Liver (tissue), 9 donors: Measurements from ENCODE around the gene MAPK11. TPM values are rescaled to one million over a fixed set of nuclear protein-coding genes. Genes with fewer than 3 reads are reported as not detected.

Experiments used
- DNase-seq: peaks from one replicate; pipeline ENCODE4 v3.0.0-alpha.2; 2017; ENCODE audit warnings: low spot score
- H3K27ac ChIP-seq, 2 donors: one replicate each; pipeline ENCODE4 v1.7.0; 2013; ENCODE audit warnings: inconsistent platforms in 2 of 2, low read length in 2 of 2, control low read depth in 1 of 2, low read depth in 1 of 2, mild to moderate bottlenecking in 1 of 2
- H3K27me3 ChIP-seq, 4 donors: one replicate each; pipeline versions ENCODE4 v1.6.1 to v1.7.0; 2013; ENCODE audit warnings: low read length in 3 of 4, inconsistent platforms in 1 of 4, mild to moderate bottlenecking in 1 of 4, moderate library complexity in 1 of 4; ENCODE audit not compliant: control insufficient read depth in 4 of 4, insufficient read depth in 4 of 4
- H3K36me3 ChIP-seq, 4 donors: one replicate each; pipeline versions ENCODE4 v1.6.1 to v1.7.0; 2013; ENCODE audit warnings: low read length in 3 of 4, mild to moderate bottlenecking in 3 of 4, low read depth in 1 of 4, moderate library complexity in 1 of 4; ENCODE audit not compliant: control insufficient read depth in 4 of 4, insufficient read depth in 3 of 4
- H3K4me1 ChIP-seq, 4 donors: one replicate each; pipeline versions ENCODE4 v1.6.1 to v1.7.0; 2013; ENCODE audit warnings: low read length in 3 of 4, mild to moderate bottlenecking in 3 of 4, moderate library complexity in 1 of 4; ENCODE audit not compliant: control insufficient read depth in 4 of 4, insufficient read depth in 4 of 4
- H3K4me3 ChIP-seq, 3 donors: one replicate each; pipeline versions ENCODE4 v1.6.1 to v1.7.0; 2013; ENCODE audit warnings: low read length in 3 of 3, control low read depth in 1 of 3, low read depth in 1 of 3, mild to moderate bottlenecking in 1 of 3
- H3K9ac ChIP-seq, 2 donors: one replicate each; pipeline ENCODE4 v1.7.0; 2013; ENCODE audit warnings: low read length in 2 of 2, mild to moderate bottlenecking in 2 of 2, moderate library complexity in 2 of 2, control low read depth in 1 of 2, low read depth in 1 of 2
- H3K9me3 ChIP-seq, 4 donors: one replicate each; pipeline versions ENCODE4 v1.6.1 to v1.7.0; 2013; ENCODE audit warnings: low read length in 3 of 4; ENCODE audit not compliant: control insufficient read depth in 4 of 4
- ATF3 ChIP-seq: IDR thresholded peaks from 2 replicates; pipeline ENCODE4 v1.6.1; 2016; ENCODE audit warnings: antibody characterized with exemption
- CTCF ChIP-seq: fragments of 150-350 bp; IDR thresholded peaks from 2 replicates; pipeline ENCODE4 v1.5.1; 2017; ENCODE audit warnings: improper control_type of control experiment, low read depth, low read length; ENCODE audit not compliant: missing input control
- EGR1 ChIP-seq, 2 donors: IDR thresholded peaks; 2 replicates each; pipeline ENCODE4 v1.6.1; 2016 to 2018; ENCODE audit warnings: antibody characterized with exemption in 2 of 2, low read depth in 2 of 2
- FOXA1 ChIP-seq: IDR thresholded peaks from 2 replicates; pipeline ENCODE4 v1.6.1; 2016; ENCODE audit warnings: antibody characterized with exemption
- FOXA2 ChIP-seq: IDR thresholded peaks from 2 replicates; pipeline ENCODE4 v1.6.1; 2016; ENCODE audit warnings: antibody characterized with exemption
- GABPA ChIP-seq, 2 donors: IDR thresholded peaks in 1 of 2; conservative IDR thresholded peaks in 1 of 2; 2 replicates each; pipeline ENCODE4 v1.6.1; 2016; ENCODE audit warnings: antibody characterized with exemption in 2 of 2, mild to moderate bottlenecking in 1 of 2, moderate library complexity in 1 of 2
- HNF4A ChIP-seq, 2 donors: conservative IDR thresholded peaks; 2 replicates each; pipeline ENCODE4 v1.6.1; 2016; ENCODE audit warnings: antibody characterized with exemption in 2 of 2, mild to moderate bottlenecking in 2 of 2
- HNF4G ChIP-seq: IDR thresholded peaks from 2 replicates; pipeline ENCODE4 v1.6.1; 2016; ENCODE audit warnings: antibody characterized with exemption
- JUND ChIP-seq, 2 donors: IDR thresholded peaks; 2 replicates each; pipeline ENCODE4 v1.6.1; 2016; ENCODE audit warnings: antibody characterized with exemption in 2 of 2
- MAX ChIP-seq: IDR thresholded peaks from 2 replicates; pipeline ENCODE4 v1.6.1; 2016; ENCODE audit warnings: antibody characterized with exemption
- NR2F2 ChIP-seq: IDR thresholded peaks from 2 replicates; pipeline ENCODE4 v1.6.1; 2016; ENCODE audit warnings: antibody characterized with exemption
- REST ChIP-seq: IDR thresholded peaks from 2 replicates; pipeline ENCODE4 v1.6.1; 2016; ENCODE audit warnings: antibody characterized with exemption, mild to moderate bottlenecking
- RXRA ChIP-seq, 2 donors: IDR thresholded peaks; 2 replicates each; pipeline ENCODE4 v1.6.1; 2017 to 2018; ENCODE audit warnings: antibody characterized with exemption in 2 of 2, mild to moderate bottlenecking in 1 of 2
- SP1 ChIP-seq: IDR thresholded peaks from 2 replicates; pipeline ENCODE4 v1.6.1; 2018; ENCODE audit warnings: antibody characterized with exemption, mild to moderate bottlenecking
- TAF1 ChIP-seq: conservative IDR thresholded peaks from 2 replicates; pipeline ENCODE4 v1.6.1; 2016; ENCODE audit warnings: antibody characterized with exemption, mild to moderate bottlenecking
- YY1 ChIP-seq: IDR thresholded peaks from 2 replicates; pipeline ENCODE4 v1.6.1; 2016; ENCODE audit warnings: antibody characterized with exemption, mild to moderate bottlenecking
- ZBTB33 ChIP-seq: IDR thresholded peaks from 2 replicates; pipeline ENCODE4 v1.6.1; 2016; ENCODE audit warnings: antibody characterized with exemption
- WGBS: extraction: QIAGEN DNeasy Blood & Tissue Kit; methylation state at CpG from one replicate; pipeline ENCODE4 v1.1.7; 2013; 5-methylcytosine and 5-hydroxymethylcytosine counted together
- polyA plus RNA-seq, 2 donors: library from polyadenylated mRNA; stranded (reverse) in 1 of 2; unstranded in 1 of 2; fragments of 200-250 nt in 1 of 2; fragments of >200 nt in 1 of 2; fragmentation: Nextera tagmentation in 1 of 2; extraction: Ambion mirVana in 1 of 2; gene quantifications; one replicate each; pipeline versions ENCODE4 v1.2.1 to v1.2.3, GENCODE V29; 2013 to 2015
- total RNA-seq, 2 donors: library from RNA; depleted of rRNA; stranded (reverse); fragments of >200 nt; gene quantifications; one replicate each; pipeline ENCODE4 v1.2.3, GENCODE V29; 2014
- donor health status: healthy.
- donor health status: healthy.
- donor health status: healthy.
- donor health status: healthy.
- donor health status: healthy.

MAPK11 gene
- total and polyA plus RNA-seq, 4 donors, result 0.65 to 2.0 (median 1.0) TPM

GRCh38 chr22:50278956-50279619, 8.9 kb upstream of the MAPK11 start:
- DNase-seq, result no peak
- peaks cover 18 to 79% (median 41%) of the 10 kb centered on the region in 4 donors for H3K36me3 ChIP-seq
- no peak overlapping the region for H3K4me3 ChIP-seq
- H3K27ac ChIP-seq, result no peak overlapping the region
- WGBS, result 94% methylated on average over 30 of the region's 30 CpGs
- TF ChIP-seq RXRA (IDR thresholded peaks at IDR 0.05), result no peak
- no peak for TF ChIP-seq MAX
- TF ChIP-seq TAF1, result no peak
- TF ChIP-seq ZBTB33, result no peak
- no peak for TF ChIP-seq SP1
- H3K27me3 ChIP-seq, result no peaks in the 10 kb centered on the region
- peaks cover 0 to 5% (median 4%) of the 10 kb centered on the region in 4 donors for H3K4me1 ChIP-seq
- H3K9ac ChIP-seq, result no peak overlapping the region
- H3K9me3 ChIP-seq, result no peaks in the 10 kb centered on the region

- Histone ChIP-seq H3K36me3 (peaks cover 18 to 76% (median 39%) of the 10 kb centered on the region in 4 donors), H3K27me3 (no peaks in the 10 kb centered on the region), H3K9ac (no peak overlapping the region), H3K9me3 (no peaks in the 10 kb centered on the region), H3K4me3 (no peak overlapping the region), H3K4me1 (peaks cover 0 to 6% (median 4%) of the 10 kb centered on the region in 4 donors), H3K27ac (no peak overlapping the region)
- no peak for DNase-seq
- TF ChIP-seq HNF4A (conservative IDR thresholded peaks at IDR 0.05) (no peak), HNF4G (no peak), GABPA (IDR thresholded peaks at IDR 0.05 in 1 of 2, conservative IDR thresholded peaks at IDR 0.05 in 1 of 2) (no peak), REST (no peak), NR2F2 (no peak), TAF1 (no peak), SP1 (no peak), RXRA (IDR thresholded peaks at IDR 0.05) (no peak), JUND (IDR thresholded peaks at IDR 0.05) (no peak), EGR1 (IDR thresholded peaks at IDR 0.05; ENCODE audit: low read depth in 2 of 2) (no peak), FOXA1 (no peak), CTCF (no peak), FOXA2 (no peak), ATF3 (no peak), YY1 (no peak)
- WGBS, result 95% methylated on average over 21 of the region's 21 CpGs
Measured at GRCh38 chr22:50278461-50278860, 8.3 kb upstream of the MAPK11 start.
